ENCODE data around the gene SLC4A3. TPM values are rescaled to one million over a fixed set of nuclear protein-coding genes. Genes with fewer than 3 reads are reported as not detected.

The SLC4A3 gene
- total RNA-seq, 5 donors from 2014 or later (not counting 1 experiment from before 2014, with no cell fraction given), result 0.08 to 0.47 (median 0.37) TPM

DNA sequence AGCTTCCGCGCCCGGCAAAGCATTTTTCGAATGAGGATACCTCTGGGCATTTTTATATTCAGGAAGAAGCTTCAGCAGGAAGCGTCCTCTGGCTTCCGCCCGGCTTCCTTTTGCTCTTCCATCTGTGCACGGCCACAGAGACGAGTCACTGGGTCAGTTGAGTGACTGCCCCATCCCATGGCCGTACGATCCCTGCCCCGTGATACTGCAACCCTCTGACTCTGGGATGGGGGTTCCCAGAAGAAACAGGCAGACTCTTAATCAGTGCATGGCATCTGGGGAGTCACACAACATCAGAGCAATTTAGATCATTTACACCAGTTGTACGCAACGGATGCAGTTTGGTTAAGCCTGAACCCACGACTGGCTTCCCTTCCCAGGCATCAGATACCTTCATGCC is 40.9 kb downstream of the SLC4A3 start:
- WGBS (ENCODE audit: insufficient coverage), result 86% methylated on average over 15 of the region's 15 CpGs
- no peak overlapping the region for H3K27ac ChIP-seq (ENCODE audit: low read length)
- no peaks in the 10 kb centered on the region for H3K36me3 ChIP-seq (ENCODE audit: control insufficient read depth in 2 of 2, extremely low read depth in 1 of 2, insufficient read depth in 1 of 2, low read length in 1 of 2)
- no peak overlapping the region for H3K4me3 ChIP-seq (ENCODE audit: control insufficient read depth in 1 of 2, extremely low read depth in 1 of 2, low read length in 1 of 2)
- H3K9me3 Mint-ChIP-seq, result no peaks in the 10 kb centered on the region
- no peak for DNase-seq
- ChIA-PET POLR2A (no interaction called here), CTCF (no interaction called here)
- H3K4me3 Mint-ChIP-seq, result no peak overlapping the region
- H3K27me3 Mint-ChIP-seq, result peaks cover 10 to 24% of the 10 kb centered on the region in 2 donors
- no peaks in the 10 kb centered on the region for H3K36me3 Mint-ChIP-seq
- ATAC-seq (replicated peaks in 1 of 4), result no peak
- no peak overlapping the region for H3K27ac Mint-ChIP-seq
- H3K27me3 ChIP-seq (replicated peaks in 1 of 2; ENCODE audit: control insufficient read depth in 2 of 2, extremely low read depth in 1 of 2, insufficient read depth in 2 of 2, low read length in 1 of 2), result peaks cover 2 to 18% of the 10 kb centered on the region in 2 experiments
- no peaks in the 10 kb centered on the region for H3K9me3 ChIP-seq
- no peaks in the 10 kb centered on the region for H3K4me1 ChIP-seq (ENCODE audit: control insufficient read depth in 1 of 2, extremely low read depth in 1 of 2, insufficient read depth in 2 of 2, low read length in 2 of 2)
- no peaks in the 10 kb centered on the region for H3K4me1 Mint-ChIP-seq

DNA sequence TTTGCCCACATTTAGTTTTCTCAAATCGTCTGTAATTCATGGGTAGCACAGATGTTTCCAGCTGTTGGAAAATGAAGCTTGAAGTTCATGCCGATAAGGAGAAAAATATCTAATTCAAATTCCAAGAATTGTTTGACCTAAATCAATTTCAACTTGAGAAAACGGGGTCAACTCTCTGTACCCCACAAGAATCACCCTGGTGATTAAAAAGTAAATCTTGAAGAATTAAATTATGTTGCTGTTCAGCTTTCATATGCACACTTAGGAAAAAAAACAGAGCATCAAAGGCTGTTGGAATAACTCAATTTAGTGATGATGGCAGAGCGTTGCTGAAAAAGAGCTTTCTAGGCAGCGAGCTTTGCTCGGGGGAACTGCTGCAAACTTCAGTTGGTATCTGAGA is 43.0 kb downstream of the SLC4A3 start:
- no peaks in the 10 kb centered on the region for H3K36me3 ChIP-seq (ENCODE audit: control insufficient read depth in 2 of 2, extremely low read depth in 1 of 2, insufficient read depth in 1 of 2, low read length in 1 of 2)
- H3K9me3 ChIP-seq, result no peaks in the 10 kb centered on the region
- peaks cover 19 to 28% of the 10 kb centered on the region in 2 donors for H3K27me3 Mint-ChIP-seq
- no peak overlapping the region for H3K27ac ChIP-seq (ENCODE audit: low read length)
- no peaks in the 10 kb centered on the region for H3K9me3 Mint-ChIP-seq
- H3K4me3 Mint-ChIP-seq, result no peak overlapping the region
- no CpG with 5 or more reads among the region's 6 CpGs for WGBS (ENCODE audit: insufficient coverage)
- ATAC-seq (replicated peaks in 1 of 4) (no peak), DNase-seq (no peak)
- H3K36me3 Mint-ChIP-seq, result no peaks in the 10 kb centered on the region
- H3K4me1 Mint-ChIP-seq, result no peaks in the 10 kb centered on the region
- ChIA-PET POLR2A (no interaction called here), CTCF (no interaction called here)
- H3K4me1 ChIP-seq (ENCODE audit: control insufficient read depth in 1 of 2, extremely low read depth in 1 of 2, insufficient read depth in 2 of 2, low read length in 2 of 2), result no peaks in the 10 kb centered on the region
- H3K27ac Mint-ChIP-seq, result no peak overlapping the region
- peaks cover 2 to 24% of the 10 kb centered on the region in 2 experiments for H3K27me3 ChIP-seq (replicated peaks in 1 of 2; ENCODE audit: control insufficient read depth in 2 of 2, extremely low read depth in 1 of 2, insufficient read depth in 2 of 2, low read length in 1 of 2)
- H3K4me3 ChIP-seq (ENCODE audit: control insufficient read depth in 1 of 2, extremely low read depth in 1 of 2, low read length in 1 of 2), result no peak overlapping the region

- Histone ChIP-seq H3K9me3 (no peaks in the 10 kb centered on the region), H3K27ac (ENCODE audit: low read length) (no peak overlapping the region), H3K4me1 (ENCODE audit: control insufficient read depth in 1 of 2, extremely low read depth in 1 of 2, insufficient read depth in 2 of 2, low read length in 2 of 2) (no peaks in the 10 kb centered on the region), H3K36me3 (ENCODE audit: control insufficient read depth in 2 of 2, extremely low read depth in 1 of 2, insufficient read depth in 1 of 2, low read length in 1 of 2) (no peaks in the 10 kb centered on the region), H3K27me3 (replicated peaks in 1 of 2; ENCODE audit: control insufficient read depth in 2 of 2, extremely low read depth in 1 of 2, insufficient read depth in 2 of 2, low read length in 1 of 2) (peaks cover 2 to 25% of the 10 kb centered on the region in 2 experiments), H3K4me3 (ENCODE audit: control insufficient read depth in 1 of 2, extremely low read depth in 1 of 2, low read length in 1 of 2) (no peak overlapping the region)
- no peak for DNase-seq
- Mint-ChIP-seq H3K4me1 (no peaks in the 10 kb centered on the region), H3K4me3 (no peak overlapping the region), H3K9me3 (no peaks in the 10 kb centered on the region), H3K36me3 (no peaks in the 10 kb centered on the region), H3K27me3 (peaks cover 24 to 25% of the 10 kb centered on the region in 2 donors), H3K27ac (no peak overlapping the region)
- CTCF ChIA-PET, result no interaction called here
- no peak for ATAC-seq (replicated peaks in 1 of 4)
- WGBS (ENCODE audit: insufficient coverage), result no CpG with 5 or more reads among the region's 5 CpGs
- POLR2A ChIA-PET, result no interaction called here
These were observed 43.8 kb downstream of the SLC4A3 start for GRCh38 chr2:219671279-219671678.

GRCh38 chr2:219672406-219672805 is 45.0 kb downstream of the SLC4A3 start:
- ChIA-PET POLR2A (no interaction called here), CTCF (interaction anchor here in 1 of 2 donors (0.6 kb wide), 1 partner anchor 15 kb away, joined by 3 read pairs; no protein-coding TSS in a partner anchor)
- Mint-ChIP-seq H3K9me3 (no peaks in the 10 kb centered on the region), H3K27me3 (peaks cover 24 to 29% of the 10 kb centered on the region in 2 donors), H3K4me1 (no peaks in the 10 kb centered on the region), H3K36me3 (no peaks in the 10 kb centered on the region), H3K27ac (no peak overlapping the region), H3K4me3 (no peak overlapping the region)
- Histone ChIP-seq H3K4me1 (ENCODE audit: control insufficient read depth in 1 of 2, extremely low read depth in 1 of 2, insufficient read depth in 2 of 2, low read length in 2 of 2) (no peaks in the 10 kb centered on the region), H3K36me3 (ENCODE audit: control insufficient read depth in 2 of 2, extremely low read depth in 1 of 2, insufficient read depth in 1 of 2, low read length in 1 of 2) (no peaks in the 10 kb centered on the region), H3K9me3 (no peaks in the 10 kb centered on the region), H3K4me3 (ENCODE audit: control insufficient read depth in 1 of 2, extremely low read depth in 1 of 2, low read length in 1 of 2) (no peak overlapping the region), H3K27ac (ENCODE audit: low read length) (no peak overlapping the region), H3K27me3 (replicated peaks in 1 of 2; ENCODE audit: control insufficient read depth in 2 of 2, extremely low read depth in 1 of 2, insufficient read depth in 2 of 2, low read length in 1 of 2) (peaks cover 4 to 24% of the 10 kb centered on the region in 2 experiments)
- no peak for DNase-seq
- 82% methylated on average over 2 of the region's 3 CpGs for WGBS (ENCODE audit: insufficient coverage)
- ATAC-seq (replicated peaks in 1 of 4), result no peak

DNA sequence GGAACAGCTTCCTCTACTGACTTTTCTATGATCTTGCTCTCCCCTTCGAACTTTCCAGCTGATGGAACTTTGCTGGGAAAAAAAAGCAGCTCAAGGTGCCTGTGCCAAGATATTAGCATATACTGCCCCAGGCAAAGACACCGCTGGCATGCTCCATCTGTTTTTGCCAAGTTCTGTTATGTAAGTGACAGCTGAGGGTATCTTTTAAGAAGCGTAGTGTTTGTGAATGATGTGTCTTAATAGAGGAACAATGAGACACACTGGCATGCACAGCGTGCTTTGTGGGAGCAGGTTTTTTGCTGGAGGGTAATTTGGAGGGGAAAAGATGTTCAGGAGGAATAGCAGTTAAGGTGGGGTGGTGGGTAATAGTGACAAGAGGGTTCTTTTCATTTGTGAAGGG is 47.8 kb downstream of the SLC4A3 start:
- H3K27me3 Mint-ChIP-seq, result peaks cover 24 to 29% of the 10 kb centered on the region in 2 donors

GRCh38 chr2:219676586-219676985 is 49.2 kb downstream of the SLC4A3 start:
- no peaks in the 10 kb centered on the region for H3K4me1 Mint-ChIP-seq
- peaks cover 2 to 30% of the 10 kb centered on the region in 2 experiments for H3K27me3 ChIP-seq (replicated peaks in 1 of 2; ENCODE audit: control insufficient read depth in 2 of 2, extremely low read depth in 1 of 2, insufficient read depth in 2 of 2, low read length in 1 of 2)
- H3K4me3 ChIP-seq (ENCODE audit: control insufficient read depth in 1 of 2, extremely low read depth in 1 of 2, low read length in 1 of 2), result no peak overlapping the region
- no peaks in the 10 kb centered on the region for H3K36me3 Mint-ChIP-seq
- H3K27me3 Mint-ChIP-seq, result peaks cover 20 to 23% of the 10 kb centered on the region in 2 donors
- WGBS (ENCODE audit: insufficient coverage), result no CpG with 5 or more reads among the region's 1 CpG
- no peak overlapping the region for H3K27ac Mint-ChIP-seq
- no peaks in the 10 kb centered on the region for H3K9me3 ChIP-seq
- H3K4me3 Mint-ChIP-seq, result no peak overlapping the region
- H3K4me1 ChIP-seq (ENCODE audit: control insufficient read depth in 1 of 2, extremely low read depth in 1 of 2, insufficient read depth in 2 of 2, low read length in 2 of 2), result no peaks in the 10 kb centered on the region
- H3K9me3 Mint-ChIP-seq, result no peaks in the 10 kb centered on the region
- ChIA-PET POLR2A (no interaction called here), CTCF (no interaction called here)
- H3K27ac ChIP-seq (ENCODE audit: low read length), result no peak overlapping the region
- ATAC-seq (replicated peaks in 1 of 4), result no peak
- no peak for DNase-seq
- H3K36me3 ChIP-seq (ENCODE audit: control insufficient read depth in 2 of 2, extremely low read depth in 1 of 2, insufficient read depth in 1 of 2, low read length in 1 of 2), result no peaks in the 10 kb centered on the region

More for the DNA sequence above, 47.8 kb downstream of the SLC4A3 start:
- no peaks in the 10 kb centered on the region for H3K4me1 Mint-ChIP-seq
- Histone ChIP-seq H3K4me3 (ENCODE audit: control insufficient read depth in 1 of 2, extremely low read depth in 1 of 2, low read length in 1 of 2) (no peak overlapping the region), H3K9me3 (no peaks in the 10 kb centered on the region), H3K27ac (ENCODE audit: low read length) (no peak overlapping the region), H3K4me1 (ENCODE audit: control insufficient read depth in 1 of 2, extremely low read depth in 1 of 2, insufficient read depth in 2 of 2, low read length in 2 of 2) (no peaks in the 10 kb centered on the region), H3K36me3 (ENCODE audit: control insufficient read depth in 2 of 2, extremely low read depth in 1 of 2, insufficient read depth in 1 of 2, low read length in 1 of 2) (no peaks in the 10 kb centered on the region), H3K27me3 (replicated peaks in 1 of 2; ENCODE audit: control insufficient read depth in 2 of 2, extremely low read depth in 1 of 2, insufficient read depth in 2 of 2, low read length in 1 of 2) (peaks cover 2 to 30% of the 10 kb centered on the region in 2 experiments)
- ATAC-seq (replicated peaks in 1 of 4), result no peak
- no peaks in the 10 kb centered on the region for H3K9me3 Mint-ChIP-seq
- H3K4me3 Mint-ChIP-seq, result no peak overlapping the region
- H3K27ac Mint-ChIP-seq, result no peak overlapping the region
- ChIA-PET CTCF (interaction anchor here in 1 of 2 donors (0.9 kb wide), 1 partner anchor 33 kb away, joined by 3 read pairs; no protein-coding TSS in a partner anchor), POLR2A (no interaction called here)
- no peak for DNase-seq
- 77% methylated on average over 4 of the region's 4 CpGs for WGBS (ENCODE audit: insufficient coverage)
- H3K36me3 Mint-ChIP-seq, result no peaks in the 10 kb centered on the region

GRCh38 chr2:219679041-219679440 is 51.6 kb downstream of the SLC4A3 start:
- ATAC-seq (replicated peaks in 1 of 4) (no peak), DNase-seq (no peak)
- no peak overlapping the region for H3K27ac ChIP-seq (ENCODE audit: low read length)
- peaks cover 16 to 29% of the 10 kb centered on the region in 2 donors for H3K27me3 Mint-ChIP-seq
- no peaks in the 10 kb centered on the region for H3K36me3 ChIP-seq (ENCODE audit: control insufficient read depth in 2 of 2, extremely low read depth in 1 of 2, insufficient read depth in 1 of 2, low read length in 1 of 2)
- H3K27me3 ChIP-seq (replicated peaks in 1 of 2; ENCODE audit: control insufficient read depth in 2 of 2, extremely low read depth in 1 of 2, insufficient read depth in 2 of 2, low read length in 1 of 2), result peaks cover 2 to 20% of the 10 kb centered on the region in 2 experiments
- no peak overlapping the region for H3K4me3 Mint-ChIP-seq
- no CpG with 5 or more reads among the region's 3 CpGs for WGBS (ENCODE audit: insufficient coverage)
- H3K9me3 ChIP-seq, result no peaks in the 10 kb centered on the region
- H3K27ac Mint-ChIP-seq, result no peak overlapping the region
- ChIA-PET CTCF (interaction anchor here (0.5 to 1.1 kb wide), 2 partner anchors 11 to 138 kb away, joined by 3 to 5 read pairs; no protein-coding TSS in a partner anchor), POLR2A (no interaction called here)
- no peaks in the 10 kb centered on the region for H3K4me1 Mint-ChIP-seq
- H3K4me3 ChIP-seq (ENCODE audit: control insufficient read depth in 1 of 2, extremely low read depth in 1 of 2, low read length in 1 of 2), result no peak overlapping the region
- H3K36me3 Mint-ChIP-seq, result no peaks in the 10 kb centered on the region
- peaks cover 0 to 4% (median 0%) of the 10 kb centered on the region in 3 donors for H3K9me3 Mint-ChIP-seq
- no peaks in the 10 kb centered on the region for H3K4me1 ChIP-seq (ENCODE audit: control insufficient read depth in 1 of 2, extremely low read depth in 1 of 2, insufficient read depth in 2 of 2, low read length in 2 of 2)
